Endothelial cell (in vitro differentiated cells): ENCODE data around the gene CDC27. TPM values are rescaled to one million over a fixed set of nuclear protein-coding genes. Genes with fewer than 3 reads are reported as not detected.
"Not testable (repeated sequence)": the region's sequence is repeated elsewhere in the genome, so short reads cannot be mapped to it uniquely, and the experiment has no call there.

Experiments
- DNase-seq: peaks from one replicate; pipeline ENCODE4 v3.0.0; 2021; ENCODE audit warnings: low spot score
- H3K27ac Mint-ChIP-seq: one replicate; pipeline ENCODE4 v1.8.0; 2021; ENCODE audit warnings: mixed read lengths, inconsistent platforms; ENCODE audit not compliant: unreplicated experiment
- H3K27me3 Mint-ChIP-seq: one replicate; pipeline ENCODE4 v1.8.0; 2021; ENCODE audit warnings: mild to moderate bottlenecking, moderate library complexity, mixed read lengths, inconsistent platforms; ENCODE audit not compliant: unreplicated experiment
- H3K36me3 Mint-ChIP-seq: one replicate; pipeline ENCODE4 v1.8.0; 2021; ENCODE audit warnings: mild to moderate bottlenecking, low read depth, mixed read lengths, inconsistent platforms; ENCODE audit not compliant: unreplicated experiment
- H3K4me1 Mint-ChIP-seq: one replicate; pipeline ENCODE4 v1.8.0; 2021; ENCODE audit warnings: mild to moderate bottlenecking, mixed read lengths, inconsistent platforms; ENCODE audit not compliant: unreplicated experiment
- H3K4me3 Mint-ChIP-seq: one replicate; pipeline ENCODE4 v1.8.0; 2021; ENCODE audit warnings: mild to moderate bottlenecking, mixed read lengths, inconsistent platforms; ENCODE audit not compliant: unreplicated experiment
- H3K9me3 Mint-ChIP-seq: one replicate; pipeline ENCODE4 v1.8.0; 2021; ENCODE audit warnings: mixed read lengths, inconsistent platforms; ENCODE audit not compliant: unreplicated experiment
- total RNA-seq: library from RNA; stranded (reverse); fragmentation: NEBNext Ultra II Directional; extraction: Animal tissue kit (Norgen Biotek cat#: 25700); gene quantifications from one replicate; pipeline ENCODE4 v1.2.1, GENCODE V29; 2021; ENCODE audit not compliant: unreplicated experiment
- TF ChIP-seq, protein P1 (sequence below): fragments of 200-600 bp; sonication (generic); IDR thresholded peaks from one replicate; pipeline ENCODE4 v1.5.0; 2021; ENCODE audit warnings: antibody characterized with exemption; ENCODE audit not compliant: unreplicated experiment

Gene CDC27
- total RNA-seq, 1 donor from 2014 or later = 108 TPM

DNA sequence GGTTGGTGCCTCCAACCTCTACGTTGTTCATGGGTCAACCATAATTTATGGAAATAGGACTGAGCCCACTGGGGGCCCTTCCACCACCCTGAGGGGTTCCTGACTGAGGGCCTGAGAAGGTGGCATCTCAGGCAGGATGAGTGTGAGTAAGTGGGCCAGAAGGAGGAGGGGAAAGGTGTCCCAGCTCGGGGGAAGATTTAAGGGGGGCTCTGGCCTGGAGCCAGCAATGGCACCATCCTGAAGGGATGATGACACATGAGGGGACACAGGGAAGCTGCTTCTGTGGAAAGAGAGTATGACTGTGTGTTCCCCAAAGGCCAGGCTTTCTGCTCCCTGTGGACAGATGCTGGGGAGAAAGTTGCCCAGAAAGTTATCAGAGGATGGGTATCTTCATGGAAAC, 38.8 kb upstream of the CDC27 start:
- H3K36me3 Mint-ChIP-seq = no peaks in the 10 kb centered on the region
- TF ChIP-seq, protein P1, sequence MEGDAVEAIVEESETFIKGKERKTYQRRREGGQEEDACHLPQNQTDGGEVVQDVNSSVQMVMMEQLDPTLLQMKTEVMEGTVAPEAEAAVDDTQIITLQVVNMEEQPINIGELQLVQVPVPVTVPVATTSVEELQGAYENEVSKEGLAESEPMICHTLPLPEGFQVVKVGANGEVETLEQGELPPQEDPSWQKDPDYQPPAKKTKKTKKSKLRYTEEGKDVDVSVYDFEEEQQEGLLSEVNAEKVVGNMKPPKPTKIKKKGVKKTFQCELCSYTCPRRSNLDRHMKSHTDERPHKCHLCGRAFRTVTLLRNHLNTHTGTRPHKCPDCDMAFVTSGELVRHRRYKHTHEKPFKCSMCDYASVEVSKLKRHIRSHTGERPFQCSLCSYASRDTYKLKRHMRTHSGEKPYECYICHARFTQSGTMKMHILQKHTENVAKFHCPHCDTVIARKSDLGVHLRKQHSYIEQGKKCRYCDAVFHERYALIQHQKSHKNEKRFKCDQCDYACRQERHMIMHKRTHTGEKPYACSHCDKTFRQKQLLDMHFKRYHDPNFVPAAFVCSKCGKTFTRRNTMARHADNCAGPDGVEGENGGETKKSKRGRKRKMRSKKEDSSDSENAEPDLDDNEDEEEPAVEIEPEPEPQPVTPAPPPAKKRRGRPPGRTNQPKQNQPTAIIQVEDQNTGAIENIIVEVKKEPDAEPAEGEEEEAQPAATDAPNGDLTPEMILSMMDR = no peak
- H3K27me3 Mint-ChIP-seq = peaks cover 5% of the 10 kb centered on the region
- H3K27ac Mint-ChIP-seq = no peak overlapping the region
- peaks cover 8% of the 10 kb centered on the region for H3K4me1 Mint-ChIP-seq
- no peak for DNase-seq
- peaks cover 12% of the 10 kb centered on the region for H3K9me3 Mint-ChIP-seq
- H3K4me3 Mint-ChIP-seq = no peak overlapping the region

DNA sequence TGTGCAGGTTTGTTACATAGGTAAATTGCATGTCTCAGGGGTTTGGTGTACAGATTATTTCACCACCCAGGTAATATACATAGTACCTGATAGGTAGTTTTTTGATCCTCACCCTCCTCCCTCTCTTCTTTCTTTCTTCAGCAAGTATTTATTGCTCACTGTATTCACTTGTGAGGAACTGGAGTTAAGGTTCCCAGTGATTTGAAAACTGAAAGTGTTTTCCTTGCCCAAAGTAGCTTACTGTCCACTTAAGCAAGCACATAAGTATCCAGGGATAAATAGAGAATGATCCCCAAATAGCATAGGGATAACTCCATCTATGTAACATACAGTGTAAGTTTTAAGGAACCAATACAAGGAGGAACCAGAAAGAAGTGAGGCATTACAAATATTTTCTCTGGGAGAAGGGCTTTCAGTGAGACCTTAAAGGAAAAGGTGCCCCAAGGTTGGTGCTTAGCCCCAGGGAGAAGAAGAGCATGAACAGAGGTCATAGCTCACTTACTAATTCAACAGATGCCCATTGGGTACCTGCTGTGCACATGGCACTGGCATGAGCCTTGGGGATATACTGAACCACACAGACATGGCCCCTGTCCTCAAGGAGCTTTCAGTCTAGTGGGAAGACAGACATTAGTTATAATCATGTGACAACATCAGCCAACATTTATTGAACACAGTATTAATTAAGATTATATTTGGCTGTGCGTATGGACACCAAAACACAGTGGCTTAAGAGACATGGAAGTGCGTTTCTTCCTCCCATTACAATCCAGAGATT, 37.0 kb upstream of the CDC27 start:
- no peak for DNase-seq
- peaks cover 8% of the 10 kb centered on the region for H3K4me1 Mint-ChIP-seq
- TF ChIP-seq, protein P1 = no peak
- H3K9me3 Mint-ChIP-seq = peaks cover 12% of the 10 kb centered on the region
- peaks cover 7% of the 10 kb centered on the region for H3K27me3 Mint-ChIP-seq
- no peak overlapping the region for H3K4me3 Mint-ChIP-seq
- no peak overlapping the region for H3K27ac Mint-ChIP-seq
- H3K36me3 Mint-ChIP-seq = peaks cover 6% of the 10 kb centered on the region

DNA sequence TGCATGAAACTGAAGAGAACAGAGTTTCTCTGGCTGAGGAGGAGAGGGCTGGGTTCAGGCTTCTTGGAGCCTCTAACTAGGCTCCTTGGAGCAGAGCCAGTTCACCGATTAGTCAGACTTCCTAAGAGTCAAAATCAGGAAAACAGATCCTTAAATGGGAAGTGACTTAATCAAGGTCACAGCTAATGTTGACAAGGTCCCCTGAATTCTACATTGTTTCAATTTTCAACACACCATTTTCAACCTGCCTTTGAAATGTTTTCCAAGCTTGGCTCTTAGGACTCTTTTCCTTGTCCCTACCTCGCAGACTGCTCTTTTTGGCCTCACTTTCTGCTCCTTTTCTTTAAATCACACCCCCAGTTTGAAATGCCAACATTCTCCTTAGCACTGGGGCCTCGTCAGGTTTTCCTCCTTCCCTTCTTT, 36.4 kb upstream of the CDC27 start:
- Mint-ChIP-seq H3K36me3 (peaks cover 6% of the 10 kb centered on the region), H3K27me3 (peaks cover 10% of the 10 kb centered on the region), H3K4me1 (peaks cover 8% of the 10 kb centered on the region), H3K4me3 (no peak overlapping the region), H3K27ac (no peak overlapping the region), H3K9me3 (peaks cover 12% of the 10 kb centered on the region)
- no peak for DNase-seq
- TF ChIP-seq, protein P1 = no peak

DNA sequence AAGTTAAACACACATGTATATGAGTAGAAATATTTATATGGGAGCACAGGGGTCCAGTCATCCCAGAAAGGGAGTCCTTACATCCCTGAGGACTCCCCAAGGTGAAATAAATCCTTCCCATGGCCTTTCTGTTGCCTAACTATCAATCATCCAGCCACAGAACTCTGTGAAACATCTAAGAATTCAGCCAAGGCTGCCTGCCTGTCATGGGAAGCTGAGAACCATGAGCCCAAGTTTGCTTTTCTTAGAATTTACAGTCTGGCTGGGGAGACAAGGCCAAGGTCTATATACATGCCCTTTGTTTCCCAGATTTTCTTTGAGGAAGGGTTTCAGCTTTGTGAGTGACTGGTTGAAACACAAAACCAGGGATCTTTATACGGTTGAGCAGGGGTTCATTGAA, 35.9 kb upstream of the CDC27 start:
- Mint-ChIP-seq H3K4me3 (no peak overlapping the region), H3K27ac (no peak overlapping the region), H3K27me3 (peaks cover 10% of the 10 kb centered on the region), H3K9me3 (peaks cover 12% of the 10 kb centered on the region), H3K4me1 (peaks cover 4% of the 10 kb centered on the region), H3K36me3 (peaks cover 6% of the 10 kb centered on the region)
- TF ChIP-seq, protein P1 = no peak
- no peak for DNase-seq

DNA sequence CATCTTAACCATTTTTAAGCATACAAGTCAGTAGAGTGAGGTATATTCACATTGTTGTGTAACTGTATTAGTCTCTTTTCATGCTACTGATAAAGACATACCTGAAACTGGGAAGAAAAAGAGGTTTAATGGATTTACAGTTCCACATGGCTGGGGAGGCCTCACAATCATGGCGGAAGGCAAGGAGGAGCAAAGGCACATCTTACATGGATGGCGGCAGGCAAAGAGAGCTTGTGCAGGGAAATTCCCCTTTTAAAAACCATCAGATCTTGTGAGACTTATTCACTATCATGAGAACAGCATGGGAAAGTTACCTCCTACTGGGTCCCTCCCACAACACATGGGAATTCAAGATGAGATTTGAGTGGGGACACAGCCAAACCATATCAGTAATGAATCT, 35.0 kb upstream of the CDC27 start:
- H3K4me1 Mint-ChIP-seq, H3K4me3 Mint-ChIP-seq, DNase-seq, H3K27ac Mint-ChIP-seq, H3K27me3 Mint-ChIP-seq, H3K36me3 Mint-ChIP-seq: not testable (repeated sequence)
- H3K9me3 Mint-ChIP-seq = peaks cover 12% of the 10 kb centered on the region
